ENCODE data around the gene SECISBP2.
"Not testable (repeated sequence)": the region's sequence is repeated elsewhere in the genome, so short reads cannot be mapped to it uniquely, and the experiment has no call there.

Gene SECISBP2

GRCh38 chr9:89366711-89367110 lies 48.4 kb downstream of the SECISBP2 start:
- no peak for DNase-seq (ENCODE audit: low read depth in 2 of 2)

- DNase-seq (ENCODE audit: low read depth in 2 of 2), result no peak
These were observed 49.0 kb downstream of the SECISBP2 start for GRCh38 chr9:89367281-89367680.

GRCh38 chr9:89367726-89368437 lies 49.6 kb downstream of the SECISBP2 start:
- DNase-seq (ENCODE audit: low read depth in 2 of 2), result no peak

- DNase-seq (ENCODE audit: low read depth in 2 of 2), result no peak
These were observed 50.2 kb downstream of the SECISBP2 start for GRCh38 chr9:89368550-89368949.

GRCh38 chr9:89368978-89369377 lies 50.7 kb downstream of the SECISBP2 start:
- no peak for DNase-seq (ENCODE audit: low read depth in 2 of 2)

GRCh38 chr9:89370593-89370992 lies 52.3 kb downstream of the SECISBP2 start:
- no peak for DNase-seq (ENCODE audit: low read depth in 2 of 2)

GRCh38 chr9:89371791-89372190 lies 53.5 kb downstream of the SECISBP2 start:
- DNase-seq (ENCODE audit: low read depth in 2 of 2), result not testable (repeated sequence)

GRCh38 chr9:89372230-89372816 lies 54.0 kb downstream of the SECISBP2 start:
- DNase-seq (ENCODE audit: low read depth in 2 of 2), result no peak

GRCh38 chr9:89372979-89373378 lies 54.7 kb downstream of the SECISBP2 start:
- DNase-seq (ENCODE audit: low read depth in 2 of 2), result no peak

- DNase-seq (ENCODE audit: low read depth in 2 of 2), result no peak
These were observed 55.9 kb downstream of the SECISBP2 start for GRCh38 chr9:89374176-89374575.

- no peak for DNase-seq (ENCODE audit: low read depth in 2 of 2)
These were observed 57.0 kb downstream of the SECISBP2 start for GRCh38 chr9:89375191-89375760.

- DNase-seq (ENCODE audit: low read depth in 2 of 2), result no peak
These were observed 58.0 kb downstream of the SECISBP2 start for GRCh38 chr9:89376286-89376685.

GRCh38 chr9:89376741-89377351 lies 58.5 kb downstream of the SECISBP2 start:
- DNase-seq (ENCODE audit: low read depth in 2 of 2), result no peak

GRCh38 chr9:89377411-89377810 lies 59.1 kb downstream of the SECISBP2 start:
- DNase-seq (ENCODE audit: low read depth in 2 of 2), result no peak

- DNase-seq (ENCODE audit: low read depth in 2 of 2), result no peak
These were observed 60.2 kb downstream of the SECISBP2 start for GRCh38 chr9:89378541-89378940.

GRCh38 chr9:89379031-89379430 lies 60.7 kb downstream of the SECISBP2 start:
- no peak for DNase-seq (ENCODE audit: low read depth in 2 of 2)

- no peak for DNase-seq (ENCODE audit: low read depth in 2 of 2)
These were observed 61.3 kb downstream of the SECISBP2 start for GRCh38 chr9:89379508-89380115.

- no peak for DNase-seq (ENCODE audit: low read depth in 2 of 2)
These were observed 62.4 kb downstream of the SECISBP2 start for GRCh38 chr9:89380437-89381307.

GRCh38 chr9:89381308-89381609 lies 63.0 kb downstream of the SECISBP2 start:
- DNase-seq (ENCODE audit: low read depth in 2 of 2), result no peak

- no peak for DNase-seq (ENCODE audit: low read depth in 2 of 2)
These were observed 64.0 kb downstream of the SECISBP2 start for GRCh38 chr9:89382026-89382986.

All from stimulated activated CD8-positive, alpha-beta memory T cell treated with anti-CD3 and anti-CD28 coated beads, Interleukin-7, amount 100 ng/mL, for 1 hour (primary cell).